ENCODE results near the gene TGFBR3L. TPM values are rescaled to one million over a fixed set of nuclear protein-coding genes. Genes with fewer than 3 reads are reported as not detected.
A peak's percentile ranks its signal among the peaks of the same experiment; 100 is the strongest.

TGFBR3L gene
- total RNA-seq, 1 donor = 0.99 TPM

- DNase-seq (ENCODE audit: low read depth) = no peak
- TF ChIP-seq CTCF (IDR thresholded peaks at IDR 0.05; ENCODE audit: insufficient read depth, low read length) = no peak
- no peak overlapping the region for H3K4me3 ChIP-seq (ENCODE audit: low read depth, low read length)
These were observed 8.2 kb downstream of the TGFBR3L start for GRCh38 chr19:7922836-7923195.

- TF ChIP-seq CTCF (IDR thresholded peaks at IDR 0.05; ENCODE audit: insufficient read depth, low read length) = no peak
- DNase-seq (ENCODE audit: low read depth) = no peak
- H3K4me3 ChIP-seq (ENCODE audit: low read depth, low read length) = no peak overlapping the region
These were observed 8.9 kb downstream of the TGFBR3L start for GRCh38 chr19:7923295-7924191.

- DNase-seq (ENCODE audit: low read depth) = no peak
- TF ChIP-seq CTCF (IDR thresholded peaks at IDR 0.05; ENCODE audit: insufficient read depth, low read length) = no peak
These were observed 9.6 kb downstream of the TGFBR3L start for GRCh38 chr19:7924241-7924640.

GRCh38 chr19:7924651-7925170, 10.1 kb downstream of the TGFBR3L start:
- no peak for TF ChIP-seq CTCF (IDR thresholded peaks at IDR 0.05; ENCODE audit: insufficient read depth, low read length)
- no peak overlapping the region for H3K4me3 ChIP-seq (ENCODE audit: low read depth, low read length)
- DNase-seq (ENCODE audit: low read depth) = no peak

More at GRCh38 chr19:7924241-7924640, 9.6 kb downstream of the TGFBR3L start:
- no peak overlapping the region for H3K4me3 ChIP-seq (ENCODE audit: low read depth, low read length)

- peak; percentile 86 for TF ChIP-seq CTCF (IDR thresholded peaks at IDR 0.05; ENCODE audit: insufficient read depth, low read length)
- DNase-seq (ENCODE audit: low read depth) = peak; percentile 68
- H3K4me3 ChIP-seq (ENCODE audit: low read depth, low read length) = peak overlapping the region; percentile 55
These were observed 10.7 kb downstream of the TGFBR3L start for GRCh38 chr19:7925171-7925851.

GRCh38 chr19:7926021-7926726, 11.5 kb downstream of the TGFBR3L start, which contains the start of gene CTXN1:
CTXN1 (minus strand) TSS chr19:7926135; CDS start chr19:7925538, 597 bp downstream.
- peak within 1 kb of the TSS; percentile 56 for H3K4me3 ChIP-seq (ENCODE audit: low read depth, low read length)
- no peak for TF ChIP-seq CTCF (IDR thresholded peaks at IDR 0.05; ENCODE audit: insufficient read depth, low read length)
- DNase-seq (ENCODE audit: low read depth) = peak; percentile 31
